GM15510 (cell line): ENCODE results near the gene PPP3CA.

Experiments
- POLR2A ChIP-seq: IDR thresholded peaks from 3 replicates; pipeline ENCODE4 v1.6.1; 2011; ENCODE audit warnings: borderline replicate concordance; ENCODE audit not compliant: insufficient read length; ENCODE audit errors: extremely low read depth

The PPP3CA gene

DNA sequence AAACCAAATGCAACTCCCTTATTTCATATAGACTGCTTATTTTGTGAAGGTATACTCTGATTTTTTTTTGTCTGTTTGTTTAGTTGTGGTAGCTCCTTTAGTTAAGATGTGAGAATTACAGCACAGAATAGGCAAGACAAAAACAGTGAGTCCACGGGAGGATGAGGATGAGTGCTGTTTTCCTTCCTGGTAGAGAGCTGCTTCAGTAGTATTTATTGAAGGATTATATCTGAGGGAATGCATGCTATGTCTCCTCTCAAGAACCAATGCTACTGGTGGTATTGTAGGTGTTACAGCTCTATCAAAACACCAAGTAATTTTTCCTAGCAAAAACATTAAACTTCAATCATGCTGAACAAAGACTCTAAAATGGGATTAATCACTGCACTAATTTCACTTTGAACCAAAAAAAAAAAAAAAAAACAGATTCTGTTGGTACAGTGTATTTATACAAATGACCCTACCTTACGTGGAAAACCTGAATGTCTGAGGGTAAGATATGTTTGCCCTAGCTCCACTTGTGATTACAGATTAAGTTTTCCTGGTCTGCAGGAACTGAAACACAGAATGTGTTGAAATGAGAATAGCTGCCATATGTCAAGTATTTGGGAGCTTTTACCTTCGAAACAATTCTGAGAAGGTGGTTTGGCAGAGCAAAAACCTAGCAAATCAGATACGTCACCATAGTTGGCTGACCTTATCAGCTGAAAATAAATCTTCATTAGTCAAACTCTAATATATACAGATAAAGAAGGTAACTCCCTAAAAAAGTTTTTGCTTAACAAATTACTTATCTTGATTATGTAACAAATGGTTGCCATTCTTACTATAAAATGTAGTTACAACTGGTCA is 40.3 kb downstream of the PPP3CA start:
- TF ChIP-seq POLR2A: no peak

- no peak for TF ChIP-seq POLR2A
Observed at GRCh38 chr4:101306225-101306624, 41.1 kb downstream of the PPP3CA start.

DNA sequence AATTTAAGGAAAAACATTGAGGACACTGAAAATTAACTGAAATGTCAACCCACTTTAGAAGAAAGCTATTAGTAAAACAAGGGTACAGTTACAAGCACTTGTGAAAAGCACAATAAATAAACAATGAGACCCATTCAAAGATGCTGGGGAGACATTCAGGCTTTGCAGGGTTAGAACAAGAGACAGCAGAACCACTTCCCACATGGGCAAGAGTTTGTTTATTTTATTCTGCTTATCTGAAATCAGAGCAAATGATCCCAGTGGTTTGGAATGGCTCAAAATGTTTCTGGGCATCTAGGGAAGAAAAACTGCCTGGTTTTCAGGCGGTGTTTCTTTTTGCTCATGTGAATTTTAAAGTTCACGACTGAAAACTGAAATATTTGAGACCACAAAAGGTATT is 42.4 kb downstream of the PPP3CA start:
- no peak for TF ChIP-seq POLR2A

DNA sequence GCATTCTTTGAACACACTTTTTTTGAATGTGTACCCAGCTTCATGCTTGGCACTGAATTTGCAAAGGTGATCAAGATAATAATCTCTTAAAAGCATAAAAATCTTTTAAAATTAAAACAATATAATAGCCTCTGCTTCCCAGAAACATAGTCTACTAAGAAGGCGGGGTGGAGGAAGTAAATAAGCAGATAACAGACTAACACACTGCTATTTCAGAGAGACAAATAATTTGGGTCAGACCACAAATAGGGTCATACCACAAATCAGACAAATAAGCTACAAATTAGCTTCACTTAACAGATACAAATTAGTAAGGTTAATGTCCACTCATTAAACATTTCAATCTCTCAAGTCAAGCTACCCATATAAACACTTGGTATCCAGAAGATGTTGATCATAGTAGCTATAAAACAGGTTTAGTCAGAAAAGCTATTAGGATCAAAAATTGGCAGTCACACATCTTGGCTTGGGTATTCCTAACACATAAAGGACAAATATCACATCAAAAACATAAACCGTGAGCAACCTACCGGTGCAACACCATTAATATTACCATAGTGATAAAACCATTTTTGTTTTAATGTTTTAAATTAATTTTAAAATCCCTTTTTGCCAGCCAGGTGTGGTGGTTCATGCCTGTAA is 47.3 kb downstream of the PPP3CA start:
- no peak for TF ChIP-seq POLR2A

DNA sequence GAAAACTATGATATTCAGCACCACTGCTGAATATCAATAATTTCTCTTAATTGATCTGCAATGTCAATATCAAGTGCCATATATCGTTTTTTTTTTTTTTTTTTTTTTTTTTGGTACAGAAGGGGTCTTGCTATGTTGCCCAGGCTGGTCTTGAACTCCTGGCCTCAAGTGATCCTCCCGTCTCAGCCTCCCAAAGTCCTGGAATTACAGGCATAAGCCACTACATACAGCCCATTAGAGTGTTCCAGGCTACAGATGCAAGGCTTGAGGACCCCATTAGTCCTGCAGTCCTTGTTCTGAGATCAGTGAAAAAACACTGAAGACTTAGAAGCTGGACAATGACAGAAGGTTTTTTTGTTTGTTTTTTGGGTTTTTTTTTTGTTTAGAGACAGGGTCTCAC is 48.3 kb downstream of the PPP3CA start:
- TF ChIP-seq POLR2A: no peak

DNA sequence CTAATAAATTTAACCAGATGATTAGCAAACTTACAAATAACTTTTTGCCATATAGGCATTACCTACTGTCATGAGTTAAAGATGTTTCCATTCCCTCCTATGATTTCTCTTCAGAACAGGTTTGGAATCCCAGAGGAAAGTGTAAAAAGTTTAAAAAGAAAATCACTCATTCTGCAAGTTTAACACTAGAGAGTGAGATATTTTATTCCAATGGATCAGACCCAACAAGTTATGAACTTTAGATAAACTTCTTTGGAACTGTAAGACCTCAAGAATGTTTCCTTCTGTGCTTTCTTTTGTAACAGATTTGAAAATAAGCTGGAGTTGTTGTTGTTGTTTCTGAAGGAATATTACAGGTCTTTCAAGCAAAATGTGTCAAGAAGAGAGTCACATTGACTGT is 51.6 kb downstream of the PPP3CA start:
- no peak for TF ChIP-seq POLR2A

GRCh38 chr4:101294597-101294996 is 52.7 kb downstream of the PPP3CA start:
- no peak for TF ChIP-seq POLR2A

- no peak for TF ChIP-seq POLR2A
Observed at GRCh38 chr4:101292901-101293300, 54.4 kb downstream of the PPP3CA start.

DNA sequence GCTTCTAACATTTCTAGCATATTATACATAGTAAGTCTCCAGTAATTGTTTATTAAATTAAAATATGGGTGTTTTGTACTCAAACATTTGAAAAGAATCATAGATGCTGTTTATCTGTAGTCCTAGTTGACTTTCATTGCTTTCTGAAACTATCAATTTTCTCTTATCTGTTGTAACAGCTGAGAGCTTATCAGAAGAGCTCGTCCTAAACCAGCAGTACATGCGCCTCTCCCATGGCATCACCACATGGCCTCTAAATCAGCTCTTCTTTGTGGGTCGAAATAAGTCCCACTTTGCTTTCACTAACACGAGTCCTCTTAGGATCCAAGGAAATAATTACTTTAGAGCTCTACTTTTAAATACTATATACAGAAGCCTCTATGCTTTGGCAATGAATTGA is 55.1 kb downstream of the PPP3CA start:
- no peak for TF ChIP-seq POLR2A

DNA sequence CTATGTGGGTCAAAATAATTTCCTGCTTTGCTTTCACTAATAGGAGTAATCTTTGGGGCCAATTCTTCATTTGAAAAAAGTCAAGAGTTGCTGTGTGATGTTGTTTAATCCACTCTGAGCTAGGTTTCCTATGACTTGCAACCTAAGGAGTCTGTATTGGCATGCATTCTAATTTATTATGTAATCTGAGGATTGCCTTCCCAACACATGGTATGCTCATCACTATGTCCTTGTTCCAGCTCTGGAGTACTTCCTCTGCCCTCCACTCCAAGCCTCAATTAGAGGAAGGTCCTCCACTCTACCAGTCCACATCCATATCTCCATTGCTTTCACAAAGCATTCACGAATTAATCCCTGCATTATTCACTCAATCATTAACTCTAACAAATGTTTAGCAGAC is 56.1 kb downstream of the PPP3CA start:
- no peak for TF ChIP-seq POLR2A

- TF ChIP-seq POLR2A: no peak
Observed at GRCh38 chr4:101290654-101291053, 56.7 kb downstream of the PPP3CA start.

GRCh38 chr4:101289306-101289705 is 58.0 kb downstream of the PPP3CA start:
- TF ChIP-seq POLR2A: no peak

DNA sequence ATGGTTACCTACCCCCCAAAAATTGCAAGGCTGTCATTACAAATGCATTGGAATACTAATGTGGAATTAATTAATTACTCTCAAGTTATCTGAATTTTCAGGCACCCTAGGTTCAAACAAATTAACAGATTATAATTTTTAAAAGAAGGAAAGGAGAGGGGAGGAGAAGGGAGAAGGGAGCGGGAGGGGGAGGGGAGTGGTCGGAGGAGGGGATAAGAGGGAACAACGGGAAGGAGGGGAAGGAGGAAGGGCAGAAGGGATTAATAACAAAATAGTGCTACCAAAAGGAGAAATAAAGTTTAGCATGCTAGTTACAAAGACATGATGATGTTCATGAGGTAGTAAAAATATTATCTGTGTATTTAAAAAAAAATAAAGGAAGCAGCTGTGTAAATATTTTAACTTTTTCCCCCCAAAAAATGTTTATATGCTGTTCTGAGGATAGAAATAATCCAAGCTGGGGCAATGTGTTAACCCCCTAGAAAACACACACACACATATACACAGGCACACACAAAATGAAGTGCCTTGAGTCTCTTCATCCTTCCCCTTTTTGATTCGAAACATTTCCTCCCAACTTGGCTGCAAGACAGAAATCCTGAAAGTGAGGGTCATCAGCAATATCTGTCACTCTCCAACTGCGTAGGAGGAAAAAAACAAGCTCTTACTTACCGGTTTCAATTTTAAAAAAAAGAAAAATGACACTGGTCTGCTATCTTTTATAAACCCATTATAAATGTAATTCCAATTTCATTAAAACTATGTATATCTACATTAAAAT is 58.8 kb downstream of the PPP3CA start:
- TF ChIP-seq POLR2A: no peak

DNA sequence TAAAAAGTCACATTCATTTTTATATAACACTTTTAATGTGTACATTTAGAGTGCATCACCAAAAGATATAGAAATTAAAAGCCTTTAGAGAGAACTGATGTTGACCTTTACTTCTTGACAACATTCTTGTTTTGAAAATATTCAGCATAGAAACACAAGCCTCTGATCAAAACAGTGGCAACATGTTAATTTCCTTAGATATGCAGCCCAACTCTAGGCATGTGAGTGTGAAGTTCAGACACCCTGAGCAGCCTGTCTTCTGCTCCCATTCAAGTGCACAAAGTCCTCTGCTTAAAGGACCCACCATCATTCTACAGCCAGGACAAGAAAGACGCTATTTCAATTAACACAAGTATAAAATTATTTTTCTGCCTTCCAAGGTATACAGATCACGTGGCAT is 60.0 kb downstream of the PPP3CA start:
- TF ChIP-seq POLR2A: no peak

DNA sequence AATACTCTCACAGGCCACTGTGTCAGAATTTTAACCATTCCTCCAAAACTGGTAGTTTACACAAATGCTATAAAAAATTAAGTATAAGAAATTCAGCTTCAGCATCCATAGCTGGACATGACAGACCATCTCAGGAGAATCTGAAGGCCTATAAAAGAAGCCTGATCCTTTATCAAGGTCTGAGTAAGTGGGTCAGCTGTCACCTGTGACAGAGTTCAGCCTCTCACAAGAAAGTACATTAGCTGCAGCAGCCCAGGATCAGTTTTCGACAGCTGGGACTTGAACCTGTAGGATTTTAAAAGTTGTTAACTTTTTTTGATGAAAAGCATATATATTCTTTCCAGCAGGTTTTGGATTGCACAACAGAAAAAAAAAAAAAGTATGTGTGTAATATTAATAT is 60.7 kb downstream of the PPP3CA start:
- no peak for TF ChIP-seq POLR2A
